Heart left ventricle (tissue), 16 donors: ENCODE measurements around the gene KAT8. TPM values are rescaled to one million over a fixed set of nuclear protein-coding genes. Genes with fewer than 3 reads are reported as not detected.
"Not testable (repeated sequence)": the region's sequence is repeated elsewhere in the genome, so short reads cannot be mapped to it uniquely, and the experiment has no call there.

Experiments used
- ATAC-seq, 4 donors: fragments of 200-7000 bp; cut with Tn5 transposase; one replicate each; pipeline ENCODE4 v1.9.1; 2020 to 2022; ENCODE audit warnings: moderate library complexity in 4 of 4, mild to moderate bottlenecking in 3 of 4, moderate number of reproducible peaks in 1 of 4
- DNase-seq, 5 donors: peaks; one replicate each; pipeline ENCODE4 v3.0.0-alpha.2; 2020
- H3K27ac ChIP-seq, 12 donors: fragments of 200-600 bp; sonication (generic) in 4 of 12; one replicate each; pipeline versions ENCODE4 v1.5.0 to v1.8.0; 2016 to 2022; ENCODE audit warnings: mild to moderate bottlenecking in 2 of 12
- H3K27me3 ChIP-seq, 9 donors: fragments of 200-600 bp; sonication (generic) in 2 of 9; one replicate each; pipeline versions ENCODE4 v1.5.1 to v1.8.0; 2016 to 2022; ENCODE audit warnings: mild to moderate bottlenecking in 3 of 9
- H3K36me3 ChIP-seq, 9 donors: fragments of 200-600 bp; sonication (generic) in 2 of 9; one replicate each; pipeline versions ENCODE4 v1.5.0 to v1.8.0; 2018 to 2022; ENCODE audit warnings: mild to moderate bottlenecking in 2 of 9
- H3K4me1 ChIP-seq, 12 donors: fragments of 200-600 bp; sonication (generic) in 4 of 12; one replicate each; pipeline versions ENCODE4 v1.5.0 to v1.8.0; 2016 to 2022; ENCODE audit warnings: mild to moderate bottlenecking in 3 of 12
- H3K4me3 ChIP-seq, 12 donors: fragments of 200-600 bp; sonication (generic) in 4 of 12; one replicate each; pipeline versions ENCODE4 v1.5.0 to v1.8.0; 2017 to 2022; ENCODE audit warnings: mild to moderate bottlenecking in 9 of 12, moderate library complexity in 4 of 12
- H3K9me3 ChIP-seq, 12 donors: fragments of 200-600 bp; sonication (generic) in 4 of 12; one replicate each; pipeline versions ENCODE4 v1.5.0 to v1.8.0; 2016 to 2022; ENCODE audit warnings: mild to moderate bottlenecking in 1 of 12
- POLR2A ChIP-seq, 2 donors: fragments of 450-650 bp; IDR thresholded peaks; one replicate each; pipeline ENCODE4 v1.6.1; 2017; ENCODE audit warnings: antibody characterized with exemption in 2 of 2, mild to moderate bottlenecking in 2 of 2, moderate library complexity in 2 of 2
- WGBS, 4 donors: extraction: QIAGEN DNeasy Blood & Tissue Kit in 2 of 4; methylation state at CpG; one replicate each; pipeline versions ENCODE4 v1.1.5 to v1.1.7; 2013 to 2018; 5-methylcytosine and 5-hydroxymethylcytosine counted together
- intact Hi-C, 10 donors: fragments of 100-400 bp; cut with DNase I; formaldehyde crosslinking; loops; one replicate each; pipeline versions ENCODE4 v1.11.1 to v1.14.2; 2022
- polyA plus RNA-seq, 2 donors: library from polyadenylated mRNA; stranded (reverse); fragments of 200-250 nt; gene quantifications; one replicate each; pipeline ENCODE4 v1.2.3, GENCODE V29; 2013
- total RNA-seq, 9 donors: library from RNA; depleted of rRNA in 2 of 9; stranded (reverse); fragments of >200 nt in 2 of 9; fragmentation: NEBNext Ultra II Directional in 3 of 9; extraction: Animal tissue kit (Norgen Biotek cat#: 25700) in 3 of 9; gene quantifications; one replicate each; pipeline versions ENCODE4 v1.1.0 to v1.2.4, GENCODE V29; 2016 to 2023
- TF ChIP-seq, protein P1 (sequence below), 12 donors: fragments of 200-600 bp; sonication (generic) in 4 of 12; IDR thresholded peaks; one replicate each; pipeline versions ENCODE4 v1.5.0 to v1.8.0; 2018 to 2022; ENCODE audit warnings: antibody characterized with exemption in 12 of 12, mild to moderate bottlenecking in 5 of 12
- donor health status: ischemic (EF 13 %, LVEDD 7.1; RV severe dilation, severe dysfunction).
- donor health status: healthy with polysubstance abuse.
- donor health status: DM: no; HTN: yes; CAD: no.
- donor health status: DM: no; HTN: no; CAD: no.
- donor health status: ischemic (EF 25% LVEDD 6.9; RV normal size, moderate dysfunction).
- donor health status: ischemic (EF 25% LVEDD 5.7; RV mildly dilated, moderate dysfunction).
- donor health status: healthy.
- donor health status: DM: yes; HTN: yes; CAD: no.
- donor health status: ischemic (EF 35%, LVEDD 5.7; RV mildly dilated, moderate dysfunction).
- donor health status: nonischemic (EF 11% LVEDD 7.7; RV severe dilation, severe dysfunction).
- donor health status: DM: yes; HTN: yes; CAD: no.
- donor health status: PGD.
- donor health status: ischemic (EF 29% LVEDD 5.4; RV normal size, mild dysfunction).
- donor health status: nonischemic (EF 23%, LVEDD 6.1; RV moderate dilation, normal function).

Gene KAT8
- total and polyA plus RNA-seq, 11 donors: 52.8 to 83.2 (median 64.7) TPM

DNA sequence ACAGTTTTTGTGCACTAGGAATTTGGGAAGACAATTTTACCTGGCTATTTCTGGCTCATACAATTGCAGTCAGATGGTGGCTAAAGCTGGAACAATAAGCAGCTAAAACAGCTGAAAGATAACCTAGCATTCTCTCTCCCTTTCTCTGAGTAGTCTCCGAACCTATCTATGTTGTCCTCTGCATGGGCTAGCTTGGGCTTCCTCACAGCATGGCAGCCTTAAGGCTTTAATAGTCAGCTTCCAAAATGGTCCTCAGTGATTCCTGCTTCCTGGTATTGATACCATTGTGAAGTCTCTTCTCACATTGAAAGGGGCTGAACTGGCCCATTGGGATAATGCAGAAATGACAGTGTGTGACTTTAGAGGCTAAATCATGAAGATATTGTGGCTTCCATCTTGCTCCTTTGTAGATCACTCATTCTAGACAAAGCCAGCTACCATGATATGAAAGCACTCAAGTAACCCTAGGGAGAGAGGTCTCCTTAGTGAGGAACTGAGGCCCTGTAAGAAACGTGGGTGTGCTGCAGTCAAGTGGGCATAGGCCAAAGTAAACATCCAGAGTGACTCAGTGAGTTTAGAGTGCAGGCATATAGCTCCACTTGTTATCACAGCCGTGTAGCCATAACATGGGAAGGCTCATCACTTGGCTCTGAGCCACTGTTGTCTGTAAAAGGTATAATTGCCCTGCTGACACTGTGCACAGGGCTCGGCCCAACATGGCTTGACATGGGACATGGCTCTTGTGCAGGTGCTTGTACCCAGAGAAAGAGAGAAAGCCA, 17.4 kb upstream of the KAT8 start:
- intact Hi-C loops: loop anchor here in 5 of 10 donors (5.0 to 10.0 kb wide), 4 partner anchors 113 to 355 kb away; partner anchors contain the start of genes HSD3B7 (in 3 of the 5) and ARMC5 (in 1 of the 5)
- DNase-seq: no peak
- Histone ChIP-seq H3K9me3 (peaks cover 0 to 6% (median 0%) of the 10 kb centered on the region in 12 donors), H3K27ac (no peak overlapping the region), H3K27me3 (no peaks in the 10 kb centered on the region), H3K36me3 (no peaks in the 10 kb centered on the region), H3K4me1 (peaks cover 0 to 13% (median 5%) of the 10 kb centered on the region in 12 donors), H3K4me3 (no peak overlapping the region)
- ATAC-seq: no peak
- WGBS, 4 donors: 63 to 67% (median 66%) methylated on average over 4 of the region's 4 CpGs
- TF ChIP-seq, protein P1, sequence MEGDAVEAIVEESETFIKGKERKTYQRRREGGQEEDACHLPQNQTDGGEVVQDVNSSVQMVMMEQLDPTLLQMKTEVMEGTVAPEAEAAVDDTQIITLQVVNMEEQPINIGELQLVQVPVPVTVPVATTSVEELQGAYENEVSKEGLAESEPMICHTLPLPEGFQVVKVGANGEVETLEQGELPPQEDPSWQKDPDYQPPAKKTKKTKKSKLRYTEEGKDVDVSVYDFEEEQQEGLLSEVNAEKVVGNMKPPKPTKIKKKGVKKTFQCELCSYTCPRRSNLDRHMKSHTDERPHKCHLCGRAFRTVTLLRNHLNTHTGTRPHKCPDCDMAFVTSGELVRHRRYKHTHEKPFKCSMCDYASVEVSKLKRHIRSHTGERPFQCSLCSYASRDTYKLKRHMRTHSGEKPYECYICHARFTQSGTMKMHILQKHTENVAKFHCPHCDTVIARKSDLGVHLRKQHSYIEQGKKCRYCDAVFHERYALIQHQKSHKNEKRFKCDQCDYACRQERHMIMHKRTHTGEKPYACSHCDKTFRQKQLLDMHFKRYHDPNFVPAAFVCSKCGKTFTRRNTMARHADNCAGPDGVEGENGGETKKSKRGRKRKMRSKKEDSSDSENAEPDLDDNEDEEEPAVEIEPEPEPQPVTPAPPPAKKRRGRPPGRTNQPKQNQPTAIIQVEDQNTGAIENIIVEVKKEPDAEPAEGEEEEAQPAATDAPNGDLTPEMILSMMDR (IDR thresholded peaks at IDR 0.05): no peak
- no peak for TF ChIP-seq POLR2A (IDR thresholded peaks at IDR 0.05)

DNA sequence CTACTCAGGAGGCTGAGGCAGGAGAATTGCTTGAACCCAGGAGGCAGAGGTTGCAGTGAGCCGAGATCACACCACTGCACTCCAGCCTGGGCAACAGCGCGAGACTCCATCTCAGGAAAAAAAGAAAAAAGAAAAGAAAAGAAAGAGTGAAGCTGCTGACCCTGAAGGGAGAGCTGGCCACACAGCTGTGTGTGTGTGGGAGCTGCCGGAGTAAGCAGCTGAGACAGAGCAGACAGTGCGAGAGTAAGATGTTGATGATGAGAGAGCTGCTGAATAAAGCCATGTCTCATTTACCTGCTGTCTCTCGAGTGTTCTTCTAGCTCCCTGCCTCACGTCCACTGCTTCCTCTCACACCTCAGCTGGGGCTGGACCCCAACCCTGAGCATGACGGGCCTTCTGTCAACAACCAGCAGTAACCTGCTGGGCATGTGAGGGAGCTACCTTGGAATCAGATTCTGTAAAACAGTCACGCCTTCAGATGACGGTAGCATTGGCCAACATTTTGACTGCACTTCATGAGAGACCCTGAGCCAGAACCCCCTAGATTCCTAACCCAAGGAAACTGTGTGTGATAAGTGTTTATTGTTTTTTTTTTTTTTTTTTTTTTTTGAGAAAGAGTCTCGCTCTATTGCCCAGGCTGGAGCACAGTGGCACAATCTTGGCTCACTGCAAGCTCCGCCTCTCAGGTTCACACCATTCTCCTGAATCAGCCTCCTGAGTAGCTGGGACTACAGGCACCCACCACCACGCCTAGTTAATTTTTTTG, 16.4 kb upstream of the KAT8 start:
- 73 to 79% (median 76%) methylated on average over 12 to 13 of the region's 13 CpGs for WGBS, 4 donors
- H3K27ac ChIP-seq, ATAC-seq, intact Hi-C loops, H3K4me3 ChIP-seq, H3K27me3 ChIP-seq, H3K36me3 ChIP-seq, H3K4me1 ChIP-seq, H3K9me3 ChIP-seq: not testable (repeated sequence)
- peak in 1 of 5 donors; percentile 3 for DNase-seq

DNA sequence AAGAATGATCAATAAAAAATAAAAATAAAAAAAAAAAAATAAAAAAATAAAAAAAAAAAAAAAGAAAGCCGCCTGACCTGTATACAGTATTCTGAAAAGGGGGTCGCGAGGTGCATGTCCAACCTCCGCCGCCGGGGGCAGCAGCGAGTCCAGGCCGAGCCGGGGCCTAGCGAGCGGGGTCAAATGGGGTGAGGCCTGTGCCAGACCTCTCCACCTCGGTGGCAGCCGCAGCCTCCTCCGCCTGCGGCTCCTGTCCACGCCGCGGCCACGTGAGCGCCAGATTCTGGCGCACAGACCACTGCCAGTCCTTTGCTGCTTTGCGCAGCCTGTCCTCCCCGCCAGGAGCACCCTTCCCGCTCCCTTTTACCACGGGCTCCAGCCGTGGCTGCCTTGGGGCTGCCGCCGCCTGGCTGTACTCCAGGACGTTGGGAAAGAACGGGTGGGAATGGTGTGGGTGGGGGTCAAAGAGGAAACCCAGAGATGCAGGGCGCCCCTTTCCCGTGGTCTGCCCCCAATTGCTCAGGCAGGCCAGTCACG, 11.7 kb upstream of the KAT8 start:
- Histone ChIP-seq H3K4me1 (peaks cover 4 to 33% (median 21%) of the 10 kb centered on the region in 12 donors), H3K27me3 (no peaks in the 10 kb centered on the region), H3K9me3 (no peaks in the 10 kb centered on the region), H3K4me3 (peak overlapping the region in 9 of 12 donors; percentile 3 to 51 (median 35)), H3K27ac (peak overlapping the region in 11 of 12 donors; percentile 53 to 84 (median 73)), H3K36me3 (peaks cover 0 to 17% (median 13%) of the 10 kb centered on the region in 9 donors)
- intact Hi-C loops: loop anchor here in 3 of 10 donors (5.0 kb wide), 1 partner anchor 37 kb away; no protein-coding TSS in a partner anchor
- DNase-seq (peak; percentile 88 to 94 (median 92)), ATAC-seq (peak; percentile 84 to 94 (median 88))
- 9 to 13% (median 11%) methylated on average over 33 of the region's 33 CpGs for WGBS, 4 donors
- TF ChIP-seq, protein P1 (IDR thresholded peaks at IDR 0.05): peak; percentile 70 to 91 (median 84)
- no peak for TF ChIP-seq POLR2A (IDR thresholded peaks at IDR 0.05)

DNA sequence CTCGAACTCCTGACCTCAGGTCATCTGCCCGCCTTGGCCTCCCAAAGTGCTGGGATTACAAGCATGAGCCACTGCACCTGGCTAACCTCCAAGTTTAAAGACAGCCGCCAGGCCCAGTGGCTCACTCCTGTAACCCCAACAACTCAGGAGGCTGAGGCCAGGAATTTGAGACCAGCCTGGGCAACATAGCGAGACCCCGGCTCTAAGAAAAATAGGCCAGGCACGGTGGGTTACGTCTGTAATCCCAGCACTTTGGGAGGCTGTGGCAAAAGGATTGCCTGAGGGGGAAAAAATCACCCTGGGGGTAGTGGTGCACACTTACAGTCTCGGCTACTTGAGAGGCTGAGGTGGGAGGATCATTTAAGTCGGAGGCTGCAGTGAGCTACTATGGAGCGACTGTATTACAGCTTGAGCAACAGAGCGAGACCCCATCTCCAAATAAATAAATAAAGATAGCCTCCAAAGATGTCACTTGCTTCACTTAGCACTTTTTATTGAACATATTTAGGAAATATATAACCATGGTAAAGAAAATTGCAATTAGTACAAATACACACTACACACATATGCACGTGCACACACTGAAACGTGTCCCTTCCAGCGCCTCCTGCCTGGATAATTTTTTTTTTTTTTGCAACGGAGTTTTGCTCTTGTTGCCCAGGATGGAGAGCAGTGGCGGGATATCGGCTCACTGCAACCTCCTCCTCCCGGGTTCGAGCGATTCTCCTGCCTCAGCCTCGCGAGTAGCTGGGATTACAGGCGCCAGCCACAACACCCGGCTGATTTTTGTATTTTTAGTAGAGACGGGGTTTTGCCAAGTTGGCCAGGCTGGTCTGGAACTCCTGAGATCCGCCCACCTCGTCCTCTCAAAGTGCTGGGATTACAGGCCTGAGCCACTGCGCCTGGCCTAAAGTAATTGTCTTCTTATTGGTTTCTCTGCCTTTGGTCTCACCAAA, 10.7 kb upstream of the KAT8 start:
- no peak overlapping the region for H3K4me3 ChIP-seq
- DNase-seq: no peak
- H3K9me3 ChIP-seq: no peaks in the 10 kb centered on the region
- peak overlapping the region in 6 of 12 donors; percentile 66 to 95 (median 79) for H3K27ac ChIP-seq
- intact Hi-C loops: loop anchor here in 3 of 10 donors (5.0 kb wide), 1 partner anchor 36 kb away; no protein-coding TSS in a partner anchor
- H3K27me3 ChIP-seq: no peaks in the 10 kb centered on the region
- H3K36me3 ChIP-seq: peaks cover 0 to 27% (median 23%) of the 10 kb centered on the region in 9 donors
- TF ChIP-seq, protein P1 (IDR thresholded peaks at IDR 0.05): no peak
- no peak for TF ChIP-seq POLR2A (IDR thresholded peaks at IDR 0.05)
- ATAC-seq: no peak
- H3K4me1 ChIP-seq: peaks cover 4 to 33% (median 21%) of the 10 kb centered on the region in 12 donors
- 92 to 94% (median 93%) methylated on average over 28 of the region's 28 CpGs for WGBS, 4 donors
